Keratinocyte (primary cell): Measurements from ENCODE around the gene MLIP. TPM values are rescaled to one million over a fixed set of nuclear protein-coding genes. Genes with fewer than 3 reads are reported as not detected.

Experiments
- DNase-seq: peaks from one replicate; pipeline ENCODE4 v3.0.0-alpha.2; 2011; ENCODE audit warnings: low read depth, missing footprints, low spot score
- FAIRE-seq: peaks from 2 replicates; lab custom pipeline; 2011; peaks lifted over from hg19 to GRCh38; lab: Jason Lieb, UNC
- H2AFZ ChIP-seq: 2 replicates; pipeline ENCODE4 v1.6.0; 2012; ENCODE audit warnings: low read length, control low read depth, inconsistent platforms; ENCODE audit not compliant: control insufficient read depth
- H3K27ac ChIP-seq: 2 replicates; pipeline ENCODE4 v1.5.1; 2011; ENCODE audit warnings: low read length; ENCODE audit not compliant: control insufficient read depth, insufficient read depth
- H3K27me3 ChIP-seq: 3 replicates; pipeline ENCODE4 v1.6.0; 2011; ENCODE audit warnings: low read length; ENCODE audit not compliant: control insufficient read depth, insufficient read depth; ENCODE audit errors: extremely low read depth
- H3K36me3 ChIP-seq, 2 experiments: 2 replicates in 1 of 2; 3 replicates in 1 of 2; pipeline ENCODE4 v1.5.1; 2011; ENCODE audit warnings: low read length in 2 of 2, mild to moderate bottlenecking in 1 of 2; ENCODE audit not compliant: control insufficient read depth in 2 of 2, insufficient read depth in 2 of 2; ENCODE audit errors: extremely low read depth in 1 of 2
- H3K4me1 ChIP-seq: 3 replicates; pipeline ENCODE4 v1.5.1; 2011; ENCODE audit warnings: low read length; ENCODE audit not compliant: control insufficient read depth, insufficient read depth; ENCODE audit errors: extremely low read depth
- H3K4me2 ChIP-seq: 3 replicates; pipeline ENCODE4 v1.6.0; 2011; ENCODE audit warnings: low read depth, low read length; ENCODE audit not compliant: control insufficient read depth, insufficient read depth; ENCODE audit errors: extremely low read depth
- H3K4me3 ChIP-seq, 3 experiments: fragments of 200-600 bp in 1 of 3; sonication (generic) in 1 of 3; 2 replicates in 2 of 3; 3 replicates in 1 of 3; pipeline ENCODE4 v1.5.1; 2011 to 2016; ENCODE audit warnings: low read length in 3 of 3, mild to moderate bottlenecking in 3 of 3, control low read depth in 2 of 3, inconsistent platforms in 1 of 3, low read depth in 1 of 3, mixed read lengths in 1 of 3, mixed run types in 1 of 3, moderate library complexity in 1 of 3; ENCODE audit not compliant: control insufficient read depth in 2 of 3, insufficient read depth in 2 of 3; ENCODE audit errors: extremely low read depth in 1 of 3
- H3K79me2 ChIP-seq: 2 replicates; pipeline ENCODE4 v1.6.0; 2012; ENCODE audit warnings: low read length; ENCODE audit not compliant: control insufficient read depth, insufficient read depth
- H3K9ac ChIP-seq: 3 replicates; pipeline ENCODE4 v1.6.0; 2011; ENCODE audit warnings: low read length; ENCODE audit not compliant: control insufficient read depth, insufficient read depth; ENCODE audit errors: extremely low read depth
- H3K9me1 ChIP-seq: 3 replicates; pipeline ENCODE4 v1.6.0; 2011; ENCODE audit warnings: low read length; ENCODE audit not compliant: control insufficient read depth, insufficient read depth; ENCODE audit errors: extremely low read depth
- H3K9me3 ChIP-seq: 2 replicates; pipeline ENCODE4 v1.5.1; 2012; ENCODE audit warnings: low read depth, low read length; ENCODE audit not compliant: control insufficient read depth
- H4K20me1 ChIP-seq: 3 replicates; pipeline ENCODE4 v1.6.0; 2011; ENCODE audit warnings: low read length; ENCODE audit not compliant: control insufficient read depth, insufficient read depth; ENCODE audit errors: extremely low read depth
- CTCF ChIP-seq, 3 experiments: IDR thresholded peaks in 1 of 3; conservative IDR thresholded peaks in 1 of 3; optimal IDR thresholded peaks in 1 of 3; 2 replicates in 2 of 3; 3 replicates in 1 of 3; pipeline versions ENCODE3 to v1.5.1; 2011; ENCODE audit warnings: low read length in 3 of 3, mild to moderate bottlenecking in 3 of 3, moderate library complexity in 2 of 3, control low read depth in 1 of 3, inconsistent platforms in 1 of 3; ENCODE audit not compliant: insufficient read depth in 2 of 3; ENCODE audit errors: extremely low read depth in 1 of 3
- EZH2 ChIP-seq: IDR thresholded peaks from one replicate; pipeline ENCODE4 v1.6.1; 2012; ENCODE audit warnings: inconsistent platforms, mild to moderate bottlenecking, low read length, moderate library complexity
- dilution Hi-C: fragments of 300-500 bp; cut with MboI; formaldehyde crosslinking; loops from one replicate; pipeline ENCODE4 v1.7.0; 2020; ENCODE audit warnings: low sequenced_read_pairs; ENCODE audit not compliant: extremely low pct_ligation_motif_present
- polyA plus RNA-seq, 5 experiments: library from polyadenylated mRNA; depleted of rRNA in 3 of 5; stranded (reverse) in 3 of 5; stranded (forward) in 1 of 5; unstranded in 1 of 5; fragments of >200 nt; gene quantifications; 1 replicate in 1 of 5; 2 replicates in 3 of 5; 3 replicates in 1 of 5; pipeline versions ENCODE4 v1.2.1 to v1.2.3, GENCODE V29; 2011 to 2012; ENCODE audit warnings: missing spikeins in 2 of 5, low read depth in 1 of 5, low replicate concordance in 1 of 5

Gene MLIP
- polyA plus RNA-seq, 1 donor (not counting 4 experiments of a cell fraction or from before 2014, with no cell fraction given): 0.87 TPM

GRCh38 chr6:54245265-54245664 lies 134.0 kb downstream of the MLIP start:
- Histone ChIP-seq H3K27me3 (no peaks in the 10 kb centered on the region), H3K9ac (no peak overlapping the region), H3K4me2 (no peak overlapping the region), H3K27ac (no peak overlapping the region), H2AFZ (no peak overlapping the region), H3K9me1 (no peaks in the 10 kb centered on the region), H3K9me3 (no peaks in the 10 kb centered on the region), H3K4me1 (no peaks in the 10 kb centered on the region), H3K4me3 (no peak overlapping the region), H4K20me1 (no peaks in the 10 kb centered on the region), H3K36me3 (no peaks in the 10 kb centered on the region), H3K79me2 (no peaks in the 10 kb centered on the region)
- no peak for FAIRE-seq
- dilution Hi-C loops: no loop called here
- no peak for TF ChIP-seq CTCF (optimal IDR thresholded peaks at IDR 0.05 in 1 of 3, IDR thresholded peaks at IDR 0.05 in 1 of 3, conservative IDR thresholded peaks at IDR 0.05 in 1 of 3; ENCODE audit: extremely low read depth in 1 of 3, insufficient read depth in 2 of 3, low read length in 3 of 3)
- no peak for TF ChIP-seq EZH2
- no peak for DNase-seq

GRCh38 chr6:54248319-54248718 lies 137.1 kb downstream of the MLIP start:
- no peak for FAIRE-seq
- Histone ChIP-seq H3K36me3 (no peaks in the 10 kb centered on the region), H3K4me3 (no peak overlapping the region), H3K9ac (no peak overlapping the region), H3K4me1 (no peaks in the 10 kb centered on the region), H2AFZ (no peak overlapping the region), H3K27me3 (no peaks in the 10 kb centered on the region), H4K20me1 (no peaks in the 10 kb centered on the region), H3K79me2 (no peaks in the 10 kb centered on the region), H3K4me2 (no peak overlapping the region), H3K9me1 (no peaks in the 10 kb centered on the region), H3K9me3 (no peaks in the 10 kb centered on the region), H3K27ac (no peak overlapping the region)
- DNase-seq: no peak
- dilution Hi-C loops: no loop called here
- no peak for TF ChIP-seq EZH2
- no peak for TF ChIP-seq CTCF (optimal IDR thresholded peaks at IDR 0.05 in 1 of 3, IDR thresholded peaks at IDR 0.05 in 1 of 3, conservative IDR thresholded peaks at IDR 0.05 in 1 of 3; ENCODE audit: extremely low read depth in 1 of 3, insufficient read depth in 2 of 3, low read length in 3 of 3)
